SIG-M5 treated with dmso at 0.1 percent for 504 hours (cell line): Measurements from ENCODE around the gene CAMK4.

Experiments
- DNase-seq: peaks from one replicate; lab custom pipeline; 2025; ENCODE audit not compliant: unreplicated experiment; lab: John Stamatoyannopoulos, UW

The CAMK4 gene

DNA sequence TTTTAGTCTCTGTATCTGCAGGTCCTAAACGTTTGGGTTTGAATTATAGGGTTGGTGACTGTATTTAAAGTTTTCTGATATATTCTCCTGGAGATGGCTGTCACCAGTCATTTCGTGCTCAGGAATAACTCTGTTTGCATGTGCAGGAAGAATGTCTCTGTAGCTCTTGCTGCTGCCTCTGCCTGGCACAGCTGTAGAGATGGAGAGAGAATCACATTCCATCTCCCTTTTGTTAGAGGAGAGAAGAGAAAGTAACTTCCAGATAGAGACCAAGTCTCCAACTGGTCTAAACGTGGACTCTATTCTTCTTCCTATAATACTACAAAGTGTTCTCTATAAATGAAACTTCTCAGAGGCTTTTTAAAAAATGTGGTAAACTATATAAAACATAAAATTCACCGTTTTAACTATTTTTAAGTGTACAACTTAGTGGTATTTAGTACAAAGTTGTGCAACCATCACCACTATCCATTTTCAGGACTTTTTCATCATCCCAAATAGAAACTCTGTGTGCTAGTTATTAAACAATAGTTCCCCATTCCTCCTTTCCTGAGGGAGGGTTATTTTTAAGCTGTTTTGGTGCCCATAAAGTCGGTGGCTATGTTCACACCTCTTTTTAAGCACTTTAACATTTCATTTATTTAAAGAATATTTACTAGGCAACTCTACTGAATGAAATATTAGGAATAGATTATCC is 308.9 kb downstream of the CAMK4 start:
- DNase-seq = peak; percentile 79

DNA sequence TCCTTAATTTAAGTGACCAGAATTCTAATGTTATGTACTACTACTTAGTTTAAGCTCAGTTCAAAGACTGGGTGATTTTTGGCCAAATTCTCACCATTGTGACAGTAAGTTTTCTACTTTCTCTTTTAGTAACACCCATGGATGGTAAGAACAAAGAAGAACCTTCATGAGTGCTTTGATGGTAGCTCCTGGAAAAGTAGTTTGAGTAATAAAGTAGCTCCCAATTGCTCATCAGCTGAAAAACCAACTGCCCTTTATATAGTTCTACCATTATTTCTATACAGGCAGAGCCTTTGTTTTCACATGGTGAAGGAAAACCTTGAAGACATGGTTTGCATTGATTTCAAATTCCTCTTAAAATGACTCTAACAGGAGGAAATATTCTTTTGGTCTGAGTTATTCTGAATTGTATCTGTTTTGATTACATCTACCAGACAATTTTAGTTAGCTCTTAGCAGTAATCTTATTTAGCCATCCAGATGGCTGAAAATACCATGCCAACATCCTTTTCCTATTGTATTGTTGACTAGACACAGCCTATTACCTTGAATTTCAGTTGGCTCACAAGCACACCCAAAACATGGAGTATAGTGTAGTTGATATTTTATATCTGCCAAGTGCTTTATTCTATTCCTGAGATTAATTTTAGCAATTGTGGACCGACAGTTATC is 311.8 kb downstream of the CAMK4 start:
- no peak for DNase-seq

DNA sequence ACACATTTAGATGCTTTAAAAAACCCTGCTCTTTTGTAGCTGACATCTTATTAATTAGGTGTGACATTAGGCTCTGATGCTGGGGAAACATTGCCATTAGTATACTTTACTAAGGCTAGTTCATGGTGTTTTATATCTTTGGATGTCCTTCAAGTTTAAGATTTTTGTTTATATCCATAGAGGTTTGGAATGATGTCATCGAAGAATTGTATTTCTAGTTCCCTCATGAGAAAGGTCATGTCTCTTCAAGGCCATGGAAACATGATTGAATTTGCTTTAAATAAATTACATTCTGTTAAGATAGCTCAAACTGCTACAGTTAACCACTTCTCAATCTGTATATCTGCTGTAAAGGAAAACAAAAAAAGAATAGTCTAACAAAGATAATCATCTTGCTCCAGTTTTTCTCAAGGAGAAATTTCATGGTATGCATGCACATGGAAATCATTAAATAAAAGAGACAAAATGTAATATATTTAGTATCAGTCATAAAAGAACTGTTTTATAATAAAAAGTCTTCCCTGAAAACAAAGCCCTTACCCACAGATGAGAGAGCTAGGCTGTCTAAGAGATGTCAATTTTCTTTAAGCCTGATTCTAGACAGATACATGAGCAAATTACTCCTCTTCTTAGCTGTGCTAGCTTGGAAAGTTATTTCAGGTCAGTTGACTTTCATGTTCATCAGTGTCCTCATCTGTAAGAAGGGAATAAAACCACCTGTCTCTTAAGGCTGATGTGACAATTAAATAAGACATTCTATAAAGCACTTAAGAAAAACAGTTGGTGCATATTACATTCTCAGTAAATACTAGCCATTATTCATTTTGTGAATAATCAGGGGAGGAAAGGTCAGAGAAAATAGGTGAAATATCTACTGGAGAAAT is 313.2 kb downstream of the CAMK4 start:
- no peak for DNase-seq
